Astrocyte of the cerebellum (primary cell): ENCODE measurements around the gene PIK3IP1.

ENCODE experiments used
- DNase-seq: peaks from one replicate; pipeline ENCODE4 v3.0.0-alpha.2; 2011; ENCODE audit warnings: low read depth
- H3K4me3 ChIP-seq: 2 replicates; pipeline ENCODE4 v1.5.1; 2011; ENCODE audit warnings: mild to moderate bottlenecking, low read depth, low read length, moderate library complexity
- in situ Hi-C: cut with HindIII; loops from 2 replicates; pipeline ENCODE4 v1.10.0; 2017; ENCODE audit warnings: low sequenced_read_pairs
- TF ChIP-seq, protein P1 (sequence below): IDR thresholded peaks from 2 replicates; pipeline ENCODE4 v1.5.1; 2012; ENCODE audit warnings: low read length, low read depth, moderate library complexity, mild to moderate bottlenecking; ENCODE audit errors: missing control alignments

The PIK3IP1 gene, protein sequence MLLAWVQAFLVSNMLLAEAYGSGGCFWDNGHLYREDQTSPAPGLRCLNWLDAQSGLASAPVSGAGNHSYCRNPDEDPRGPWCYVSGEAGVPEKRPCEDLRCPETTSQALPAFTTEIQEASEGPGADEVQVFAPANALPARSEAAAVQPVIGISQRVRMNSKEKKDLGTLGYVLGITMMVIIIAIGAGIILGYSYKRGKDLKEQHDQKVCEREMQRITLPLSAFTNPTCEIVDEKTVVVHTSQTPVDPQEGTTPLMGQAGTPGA

GRCh38 chr22:31292236-31292989 lies at the start of gene PIK3IP1:
Gene PIK3IP1 (minus strand): TSS chr22:31292488. CDS start chr22:31292344, 144 bp downstream.
- in situ Hi-C loops, result no loop called here
- H3K4me3 ChIP-seq, result peak within 1 kb of the TSS; percentile 49
- DNase-seq, result peak; percentile 69
- TF ChIP-seq, protein P1, sequence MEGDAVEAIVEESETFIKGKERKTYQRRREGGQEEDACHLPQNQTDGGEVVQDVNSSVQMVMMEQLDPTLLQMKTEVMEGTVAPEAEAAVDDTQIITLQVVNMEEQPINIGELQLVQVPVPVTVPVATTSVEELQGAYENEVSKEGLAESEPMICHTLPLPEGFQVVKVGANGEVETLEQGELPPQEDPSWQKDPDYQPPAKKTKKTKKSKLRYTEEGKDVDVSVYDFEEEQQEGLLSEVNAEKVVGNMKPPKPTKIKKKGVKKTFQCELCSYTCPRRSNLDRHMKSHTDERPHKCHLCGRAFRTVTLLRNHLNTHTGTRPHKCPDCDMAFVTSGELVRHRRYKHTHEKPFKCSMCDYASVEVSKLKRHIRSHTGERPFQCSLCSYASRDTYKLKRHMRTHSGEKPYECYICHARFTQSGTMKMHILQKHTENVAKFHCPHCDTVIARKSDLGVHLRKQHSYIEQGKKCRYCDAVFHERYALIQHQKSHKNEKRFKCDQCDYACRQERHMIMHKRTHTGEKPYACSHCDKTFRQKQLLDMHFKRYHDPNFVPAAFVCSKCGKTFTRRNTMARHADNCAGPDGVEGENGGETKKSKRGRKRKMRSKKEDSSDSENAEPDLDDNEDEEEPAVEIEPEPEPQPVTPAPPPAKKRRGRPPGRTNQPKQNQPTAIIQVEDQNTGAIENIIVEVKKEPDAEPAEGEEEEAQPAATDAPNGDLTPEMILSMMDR, result peak; percentile 52

DNA sequence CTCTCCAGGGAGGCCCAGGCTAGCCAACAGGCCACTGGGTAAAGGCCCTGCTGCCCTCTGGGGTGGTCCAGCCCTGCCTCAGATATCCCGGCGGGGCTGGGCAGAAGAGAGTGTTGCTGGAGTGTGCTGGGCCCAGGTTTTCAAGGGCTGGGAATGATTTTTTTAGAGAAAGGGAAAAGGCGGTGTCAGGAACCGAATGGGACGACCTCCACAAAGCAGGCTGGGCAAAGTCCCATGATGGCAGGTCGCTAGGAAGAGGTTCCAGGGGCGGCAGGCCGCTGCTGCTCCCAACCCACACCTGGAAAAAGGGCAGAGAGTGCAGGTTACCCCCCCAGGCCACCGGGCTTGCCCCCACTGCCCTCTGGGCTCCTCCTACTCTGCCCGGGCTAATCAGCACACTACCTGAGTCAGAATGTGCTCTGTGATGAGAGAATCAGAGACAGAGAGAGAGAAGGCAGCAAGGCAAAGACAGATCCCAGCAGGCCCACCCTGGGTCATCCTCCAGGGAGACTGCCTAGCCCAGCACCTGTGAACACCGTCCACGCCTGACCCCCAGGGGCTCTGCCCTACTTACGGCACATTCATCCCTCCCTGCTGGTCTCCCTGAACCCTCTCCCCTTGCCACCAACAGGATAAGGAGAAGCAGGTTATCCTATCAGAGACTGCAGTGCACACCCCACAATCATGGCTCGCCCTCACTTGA lies 49.2 kb upstream of the PIK3IP1 start:
- TF ChIP-seq, protein P1, result no peak
- no peak overlapping the region for H3K4me3 ChIP-seq
- in situ Hi-C loops, result no loop called here

DNA sequence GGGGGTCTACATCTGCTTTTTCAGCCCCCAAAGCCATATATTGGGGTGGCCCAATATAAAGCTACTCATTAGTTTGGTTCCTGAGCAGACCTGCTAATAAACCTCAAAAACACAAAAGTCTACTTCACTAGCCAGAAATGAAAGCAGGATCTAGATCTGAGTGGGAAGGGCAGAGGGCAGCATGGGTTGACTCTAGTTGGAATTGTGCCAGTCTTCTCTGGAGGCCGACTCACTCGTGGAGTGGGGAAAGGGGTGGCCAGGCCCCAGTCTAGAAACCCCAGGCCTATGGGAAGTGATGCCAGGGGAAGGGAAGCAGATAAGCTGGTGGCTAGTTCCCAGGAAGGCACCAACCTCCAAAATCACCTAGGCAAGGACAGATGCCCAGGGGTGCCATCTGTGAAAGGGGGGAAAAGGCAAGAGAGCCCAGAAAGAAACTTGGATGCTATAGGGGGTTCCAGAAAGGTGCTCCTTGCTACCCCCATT lies 48.5 kb upstream of the PIK3IP1 start:
- H3K4me3 ChIP-seq, result no peak overlapping the region
- DNase-seq, result no peak
- TF ChIP-seq, protein P1, result no peak
- in situ Hi-C loops, result no loop called here

More for the DNA sequence above, 49.2 kb upstream of the PIK3IP1 start:
- no peak for DNase-seq

- TF ChIP-seq, protein P1, result no peak
- DNase-seq, result no peak
- H3K4me3 ChIP-seq, result no peak overlapping the region
- in situ Hi-C loops, result no loop called here
These were observed 48.1 kb upstream of the PIK3IP1 start for GRCh38 chr22:31340360-31340759.

- TF ChIP-seq, protein P1, result no peak
- in situ Hi-C loops, result no loop called here
- H3K4me3 ChIP-seq, result no peak overlapping the region
- DNase-seq, result no peak
These were observed 47.0 kb upstream of the PIK3IP1 start for GRCh38 chr22:31339148-31339832.

DNA sequence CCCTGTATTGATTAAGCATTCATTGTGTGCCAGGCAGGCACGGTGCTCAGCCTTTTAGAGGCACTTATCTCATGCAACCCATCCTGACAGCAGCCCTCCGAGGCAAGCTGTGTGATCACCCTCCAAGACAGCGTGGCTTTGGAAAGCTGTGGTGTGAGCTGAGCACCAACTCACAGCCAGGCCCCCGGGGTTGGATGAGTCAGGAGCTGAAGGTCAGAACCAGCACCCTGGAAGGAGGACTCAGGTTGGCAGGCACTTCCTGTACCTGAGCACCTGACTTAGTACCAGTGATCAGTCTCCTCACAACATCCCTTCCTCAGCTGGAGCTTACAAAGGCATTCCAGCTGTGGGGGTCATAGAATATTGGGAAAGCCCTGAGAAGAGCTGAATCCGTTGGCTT lies 44.9 kb upstream of the PIK3IP1 start:
- no peak for DNase-seq
- TF ChIP-seq, protein P1, result no peak
- H3K4me3 ChIP-seq, result no peak overlapping the region
- in situ Hi-C loops, result no loop called here
